Body of pancreas (tissue), 4 donors: ENCODE results near the gene CANT1.

Experiments used
- CTCF ChIP-seq, 7 experiments: fragments of 450-650 bp in 4 of 7; fragments of 200-600 bp in 3 of 7; sonication (generic) in 3 of 7; IDR thresholded peaks; one replicate each; pipeline ENCODE4 v1.5.1; 2016 to 2019; ENCODE audit warnings: antibody characterized with exemption in 7 of 7
- POLR2A ChIP-seq, 3 donors: fragments of 450-650 bp; IDR thresholded peaks; one replicate each; pipeline ENCODE4 v1.6.1; 2016; ENCODE audit warnings: antibody characterized with exemption in 3 of 3, mild to moderate bottlenecking in 2 of 3

- TF ChIP-seq CTCF (IDR thresholded peaks at IDR 0.05) (no peak), POLR2A (IDR thresholded peaks at IDR 0.05) (peak in 1 of 3 donors; percentile 16)
These were observed 13.0 kb upstream of the CANT1 start for GRCh38 chr17:79022507-79022991.
